GM18499 (cell line): Measurements from ENCODE around the gene VCAN.
A peak's percentile ranks its signal among the peaks of the same experiment; 100 is the strongest.

Experiments
- ATAC-seq: cut with Tn5 transposase; IDR thresholded peaks from one replicate; pipeline ENCODE4 v1.9.1; 2021; ENCODE audit warnings: moderate number of reproducible peaks; ENCODE audit not compliant: insufficient read depth, unreplicated experiment

VCAN gene

DNA sequence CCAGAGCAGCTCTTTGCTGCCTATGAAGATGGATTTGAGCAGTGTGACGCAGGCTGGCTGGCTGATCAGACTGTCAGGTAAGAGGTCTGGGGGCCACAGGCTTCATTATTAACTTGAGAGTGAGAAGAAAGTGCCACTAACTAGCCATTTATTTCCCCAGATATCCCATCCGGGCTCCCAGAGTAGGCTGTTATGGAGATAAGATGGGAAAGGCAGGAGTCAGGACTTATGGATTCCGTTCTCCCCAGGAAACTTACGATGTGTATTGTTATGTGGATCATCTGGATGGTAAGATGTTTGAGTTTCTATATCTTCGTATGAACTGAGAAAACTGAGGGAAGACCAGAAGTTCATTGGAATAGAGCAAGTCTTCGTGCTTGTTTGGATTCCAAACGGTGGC lies 22.1 kb downstream of the VCAN start:
- ATAC-seq: no peak

DNA sequence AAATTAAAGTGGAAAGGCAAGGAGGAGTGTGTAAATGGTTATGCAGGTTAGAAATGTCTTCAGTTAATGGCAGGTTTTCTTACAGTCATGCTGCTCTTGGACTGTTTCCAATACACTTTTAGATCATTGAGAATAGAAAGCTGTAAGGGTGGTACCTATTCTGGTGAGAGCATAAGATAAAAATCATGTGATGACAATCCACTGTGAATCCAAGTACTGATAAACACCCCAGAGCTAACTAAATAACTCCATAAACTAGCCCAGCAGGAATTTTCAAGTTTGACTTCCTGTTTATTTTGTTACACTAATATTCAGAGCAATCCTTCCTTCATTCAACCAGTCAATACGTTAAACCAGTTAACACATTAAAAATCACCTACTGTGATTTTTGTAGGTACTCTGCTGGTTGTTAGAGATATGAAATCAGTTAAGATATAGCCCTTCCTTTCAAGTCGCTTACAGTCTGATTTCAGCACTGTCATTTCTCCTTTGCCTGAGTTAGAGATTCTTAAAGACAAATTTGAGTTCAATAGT lies 22.6 kb downstream of the VCAN start:
- no peak for ATAC-seq

DNA sequence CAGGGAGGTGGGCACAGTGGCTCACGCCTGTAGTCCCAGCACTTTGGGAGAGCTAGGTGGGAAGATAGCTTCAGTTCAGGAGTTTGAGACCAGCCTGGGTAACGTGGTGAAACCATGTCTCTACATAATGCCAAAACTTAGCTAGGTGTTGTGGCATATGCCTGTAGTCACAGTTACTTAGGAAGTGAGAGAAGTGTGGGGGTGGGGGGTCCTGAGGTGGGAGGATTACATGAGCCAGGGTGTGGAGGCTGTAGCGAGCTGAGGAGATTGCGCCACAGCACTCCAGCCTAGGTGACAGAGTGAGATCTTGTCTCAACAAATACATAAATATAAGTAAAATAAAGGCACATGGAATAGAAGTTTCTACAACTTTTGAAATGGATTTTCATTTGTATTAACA lies 23.1 kb downstream of the VCAN start:
- no peak for ATAC-seq

DNA sequence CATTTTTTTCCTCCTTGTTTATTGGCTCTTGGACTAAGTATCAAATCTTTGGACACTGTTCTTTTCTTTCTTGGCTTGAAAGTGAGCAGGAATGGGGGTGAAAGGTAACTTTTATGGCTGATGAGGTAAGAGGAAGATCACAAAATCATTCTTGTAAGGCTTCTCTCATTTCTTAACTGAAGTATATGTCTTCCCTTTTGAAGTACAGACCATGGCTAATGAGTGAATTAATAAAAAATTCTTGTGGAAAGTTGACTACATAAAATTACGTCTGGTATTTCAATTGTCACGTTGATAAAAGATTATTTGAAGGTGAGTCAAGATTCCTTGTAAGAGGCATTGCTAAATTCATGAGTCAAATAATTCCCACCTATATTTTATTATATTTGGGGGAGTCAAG lies 25.1 kb downstream of the VCAN start:
- no peak for ATAC-seq

- ATAC-seq: no peak
Observed at GRCh38 chr5:83498585-83498984, 27.0 kb downstream of the VCAN start.

- no peak for ATAC-seq
Observed at GRCh38 chr5:83503662-83504061, 32.1 kb downstream of the VCAN start.

- ATAC-seq: no peak
Observed at GRCh38 chr5:83507431-83507830, 35.9 kb downstream of the VCAN start.

GRCh38 chr5:83509540-83509939 lies 38.0 kb downstream of the VCAN start:
- ATAC-seq: no peak

GRCh38 chr5:83510260-83510659 lies 38.7 kb downstream of the VCAN start:
- ATAC-seq: peak; percentile 68

GRCh38 chr5:83512061-83512745 lies 40.7 kb downstream of the VCAN start:
- ATAC-seq: no peak

GRCh38 chr5:83513081-83513480 lies 41.5 kb downstream of the VCAN start:
- no peak for ATAC-seq

DNA sequence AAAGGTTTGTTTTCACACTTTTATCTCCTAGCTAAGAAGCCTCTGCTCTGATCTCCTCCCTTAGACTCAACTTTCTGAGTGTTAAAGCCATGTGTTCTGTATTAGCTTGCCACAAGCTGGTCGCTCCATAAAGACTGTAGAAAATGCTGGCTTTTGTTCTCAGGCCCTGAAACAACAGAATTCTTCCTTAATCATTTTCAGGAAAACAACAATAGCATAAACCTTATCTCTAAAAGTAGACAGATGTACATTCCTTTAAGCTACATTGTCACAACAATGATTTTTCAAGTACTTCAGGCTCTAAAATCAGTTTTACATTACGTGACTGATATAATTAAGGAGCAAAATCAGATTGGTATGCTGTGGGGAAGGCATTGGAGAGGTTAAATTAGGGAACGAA lies 41.9 kb downstream of the VCAN start:
- no peak for ATAC-seq

DNA sequence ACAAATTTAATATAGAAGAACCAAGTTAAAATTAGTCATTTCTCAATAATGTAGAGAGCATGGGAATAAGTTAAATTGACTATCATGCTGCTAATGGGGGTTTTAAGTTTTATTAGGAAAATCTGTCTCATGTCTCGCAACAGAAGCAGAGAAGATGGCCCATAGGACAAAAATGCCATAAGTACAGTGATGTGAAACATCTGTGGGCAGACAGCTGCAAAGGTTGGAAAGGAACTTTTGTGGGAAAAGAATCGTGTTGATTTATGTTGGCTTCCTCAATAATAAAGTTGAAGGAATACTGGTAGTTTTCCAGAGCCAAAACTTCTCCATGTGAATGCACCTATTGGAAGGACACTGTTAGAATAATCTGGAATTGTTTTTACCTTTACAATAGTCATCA lies 44.8 kb downstream of the VCAN start:
- ATAC-seq: no peak

DNA sequence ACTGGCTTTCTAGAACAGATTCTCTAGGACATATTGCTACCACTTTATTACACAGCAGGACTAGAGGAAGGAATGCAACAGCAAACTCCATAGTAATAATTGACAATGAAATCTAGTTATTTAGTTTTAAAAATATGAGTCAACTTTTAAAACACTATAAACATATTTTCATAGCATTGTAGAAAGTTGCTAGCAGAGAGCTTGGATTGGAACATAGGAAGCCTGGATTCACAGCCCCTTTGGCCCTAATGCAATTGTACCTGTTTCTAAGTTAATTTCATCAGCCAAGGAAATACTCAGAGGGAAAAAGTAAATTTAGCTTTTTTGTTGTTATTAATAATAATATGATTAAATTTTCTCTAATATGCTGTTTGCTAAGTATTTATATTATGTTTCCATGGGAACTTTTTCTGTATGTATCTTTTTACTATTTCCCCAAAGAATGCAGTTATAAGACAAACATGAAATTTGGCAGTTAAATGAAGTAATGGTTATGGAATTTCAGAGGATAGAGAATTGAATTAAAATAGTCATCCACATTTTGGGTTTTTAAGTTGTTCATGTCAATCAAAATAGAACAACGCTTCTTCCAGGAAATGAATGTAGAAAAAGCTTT lies 45.6 kb downstream of the VCAN start:
- no peak for ATAC-seq

DNA sequence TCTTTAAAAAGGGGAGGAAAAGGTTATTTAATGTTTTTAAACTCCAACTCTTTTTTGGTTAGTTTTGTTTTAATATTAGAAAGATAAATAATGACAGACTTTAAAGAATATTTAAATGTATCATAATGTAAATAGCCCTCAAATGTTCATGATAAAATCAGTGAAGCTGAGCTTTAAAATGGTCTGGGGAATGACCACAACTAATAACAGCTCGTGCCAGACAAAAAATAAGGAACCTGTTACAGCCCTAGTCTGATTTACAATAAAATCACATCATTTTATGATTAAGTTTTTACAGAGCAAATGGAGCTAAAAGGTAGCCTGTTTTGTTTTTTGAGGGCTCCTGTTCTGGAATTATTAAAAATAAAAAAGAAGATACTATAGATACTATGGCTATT lies 46.1 kb downstream of the VCAN start:
- ATAC-seq: no peak

- no peak for ATAC-seq
Observed at GRCh38 chr5:83518319-83519061, 46.9 kb downstream of the VCAN start.

- no peak for ATAC-seq
Observed at GRCh38 chr5:83522446-83522845, 50.9 kb downstream of the VCAN start.

- no peak for ATAC-seq
Observed at GRCh38 chr5:83523929-83524328, 52.4 kb downstream of the VCAN start.

DNA sequence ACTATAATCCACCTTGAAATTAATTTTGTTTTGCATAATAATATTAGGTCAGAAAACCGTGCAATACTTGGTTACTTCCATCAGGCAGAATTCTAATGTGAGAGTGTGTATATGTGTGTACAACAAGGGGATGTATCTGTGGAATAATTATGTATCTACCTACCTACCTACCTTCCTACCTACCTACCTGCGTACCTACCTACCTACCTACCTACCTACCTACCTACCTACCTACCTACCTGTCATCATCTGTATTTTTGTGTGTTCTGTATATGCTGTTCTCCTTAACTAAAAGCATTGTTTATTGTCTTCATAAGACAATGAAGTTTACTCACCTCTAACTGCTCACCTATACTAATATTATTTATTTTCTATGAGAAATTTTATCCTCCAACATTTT lies 52.8 kb downstream of the VCAN start:
- no peak for ATAC-seq

DNA sequence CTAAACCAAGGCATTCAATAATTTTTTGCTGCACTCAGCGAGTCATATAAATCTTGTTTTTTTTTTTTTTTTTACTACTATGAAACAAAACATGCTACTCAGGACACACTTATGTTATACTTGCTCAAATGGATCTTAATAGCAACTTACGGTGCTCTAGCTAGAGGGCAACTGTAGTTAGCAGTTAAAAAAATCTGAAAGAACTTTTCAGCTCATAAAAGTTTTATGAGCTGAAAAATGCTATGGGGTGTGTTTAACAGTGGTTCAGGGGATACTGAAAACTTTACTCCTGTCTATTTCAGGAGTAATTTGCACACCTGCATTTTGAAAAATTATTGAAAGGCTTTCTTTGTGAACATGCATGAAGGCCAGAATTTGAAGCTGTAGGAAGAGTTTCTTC lies 53.4 kb downstream of the VCAN start:
- no peak for ATAC-seq

- no peak for ATAC-seq
Observed at GRCh38 chr5:83526289-83526688, 54.7 kb downstream of the VCAN start.
